Subcutaneous abdominal adipose tissue (tissue), 5 donors: ENCODE measurements around the gene MIX23.

ENCODE experiments used
- H3K27ac ChIP-seq: one replicate; pipeline ENCODE4 v1.7.0; 2013; ENCODE audit warnings: low read depth, mild to moderate bottlenecking, inconsistent platforms, low read length, moderate library complexity
- H3K27me3 ChIP-seq, 5 donors: one replicate each; pipeline ENCODE4 v1.7.0; 2013; ENCODE audit warnings: low read length in 5 of 5, inconsistent platforms in 1 of 5; ENCODE audit not compliant: control insufficient read depth in 5 of 5, insufficient read depth in 4 of 5
- H3K36me3 ChIP-seq, 5 donors: one replicate each; pipeline ENCODE4 v1.7.0; 2013; ENCODE audit warnings: low read length in 5 of 5; ENCODE audit not compliant: control insufficient read depth in 5 of 5, insufficient read depth in 5 of 5
- H3K4me1 ChIP-seq, 5 donors: one replicate each; pipeline ENCODE4 v1.7.0; 2013; ENCODE audit warnings: low read length in 5 of 5, mild to moderate bottlenecking in 3 of 5, moderate library complexity in 1 of 5; ENCODE audit not compliant: control insufficient read depth in 5 of 5, insufficient read depth in 5 of 5
- H3K4me3 ChIP-seq, 5 donors: one replicate each; pipeline ENCODE4 v1.7.0; 2013; ENCODE audit warnings: low read length in 5 of 5, low read depth in 1 of 5
- H3K9ac ChIP-seq, 5 donors: one replicate each; pipeline ENCODE4 v1.7.0; 2013; ENCODE audit warnings: low read length in 5 of 5, mild to moderate bottlenecking in 4 of 5, moderate library complexity in 3 of 5
- H3K9me3 ChIP-seq, 5 donors: one replicate each; pipeline ENCODE4 v1.7.0; 2013; ENCODE audit warnings: low read length in 5 of 5; ENCODE audit not compliant: control insufficient read depth in 5 of 5
- donor health status: healthy.
- donor health status: healthy.
- donor health status: healthy.
- donor health status: healthy.
- donor health status: healthy.

MIX23 gene

GRCh38 chr3:122310361-122310760, 72.7 kb downstream of the MIX23 start:
- Histone ChIP-seq H3K9ac (no peak overlapping the region), H3K4me1 (peaks cover 0 to 4% (median 0%) of the 10 kb centered on the region in 5 donors), H3K27me3 (no peaks in the 10 kb centered on the region), H3K27ac (no peak overlapping the region), H3K9me3 (no peaks in the 10 kb centered on the region), H3K4me3 (no peak overlapping the region), H3K36me3 (no peaks in the 10 kb centered on the region)
